GM12878 (cell line): ENCODE data around the gene NTM. TPM values are rescaled to one million over a fixed set of nuclear protein-coding genes. Genes with fewer than 3 reads are reported as not detected.

Experiments used
- ATAC-seq: fragments of 200-7000 bp; cut with Tn5 transposase; 3 replicates; pipeline ENCODE4 v1.9.1; 2020; ENCODE audit warnings: mild to moderate bottlenecking, moderate library complexity
- BruUV-seq: library from RNA; stranded (reverse); fragments of 400-500 nt; replicated peaks from 2 replicates; lab custom pipeline; 2021; lab: Mats Ljungman, UMichigan
- CTCF ChIA-PET: fragments of 300-600 bp; sonication (Branson Sonifier 250); formaldehyde crosslinking; extraction: SDS; loops from one replicate; lab custom pipeline; 2021; ENCODE audit warnings: inconsistent platforms; lab: Yijun Ruan, JAX
- POLR2A ChIA-PET: fragments of 350-600 bp; formaldehyde crosslinking; extraction: SDS; loops from one replicate; lab custom pipeline; 2021; ENCODE audit warnings: inconsistent platforms; lab: Charles Lee
- RAD21 ChIA-PET: fragments of 300-600 bp; sonication (Branson Sonifier 250); formaldehyde crosslinking; loops from one replicate; lab custom pipeline; 2023; ENCODE audit warnings: antibody characterized with exemption; ENCODE audit not compliant: unreplicated experiment; lab: Charles Lee
- SMC1A ChIA-PET: fragments of 300-600 bp; sonication (Branson Sonifier 250); formaldehyde crosslinking; loops from one replicate; lab custom pipeline; 2023; ENCODE audit not compliant: unreplicated experiment, uncharacterized antibody; lab: Charles Lee
- DNase-seq: peaks from one replicate; pipeline ENCODE4 v3.0.0-alpha.2; 2011; ENCODE audit warnings: low read depth, low spot score
- FAIRE-seq: peaks from 3 replicates; lab custom pipeline; 2011; peaks lifted over from hg19 to GRCh38; lab: Jason Lieb, UNC
- H2AFZ ChIP-seq: 2 replicates; pipeline ENCODE4 v1.6.0; 2011; ENCODE audit warnings: low read depth, low read length, control low read depth; ENCODE audit not compliant: control insufficient read depth
- H3K27ac ChIP-seq: 2 replicates; pipeline ENCODE4 v1.5.1; 2011; ENCODE audit warnings: control low read depth; ENCODE audit not compliant: control insufficient read depth, insufficient read depth
- H3K27me3 ChIP-seq, 2 experiments: replicated peaks in 1 of 2; 2 replicates each; pipeline versions ENCODE4 v1.6.0 to v1.6.1; 2011; ENCODE audit warnings: low read length in 1 of 2; ENCODE audit not compliant: control insufficient read depth in 2 of 2, insufficient read depth in 2 of 2
- H3K36me3 ChIP-seq, 2 experiments: 2 replicates each; pipeline ENCODE4 v1.5.1; 2011; ENCODE audit warnings: low read length in 1 of 2; ENCODE audit not compliant: control insufficient read depth in 2 of 2, insufficient read depth in 2 of 2
- H3K4me1 ChIP-seq: 2 replicates; pipeline ENCODE4 v1.6.1; 2011; ENCODE audit warnings: mild to moderate bottlenecking, low read length, moderate library complexity, mixed read lengths; ENCODE audit not compliant: control insufficient read depth, insufficient read depth
- H3K4me2 ChIP-seq: 2 replicates; pipeline ENCODE4 v1.6.0; 2011; ENCODE audit warnings: control low read depth; ENCODE audit not compliant: control insufficient read depth, insufficient read depth
- H3K4me3 ChIP-seq: fragments of 200-600 bp; sonication (generic); 2 replicates; pipeline ENCODE4 v1.5.1; 2016
- H3K79me2 ChIP-seq: 2 replicates; pipeline ENCODE4 v1.6.0; 2011; ENCODE audit warnings: low read length; ENCODE audit not compliant: control insufficient read depth, insufficient read depth
- H3K9ac ChIP-seq: 2 replicates; pipeline ENCODE4 v1.8.0; 2011; ENCODE audit warnings: low read length, control low read depth, mixed read lengths; ENCODE audit not compliant: control insufficient read depth, insufficient read depth
- H3K9me3 ChIP-seq: replicated peaks from 3 replicates; pipeline ENCODE4 v1.5.1; 2011; ENCODE audit warnings: mild to moderate bottlenecking, low read length; ENCODE audit not compliant: control insufficient read depth, insufficient read depth
- H4K20me1 ChIP-seq: 2 replicates; pipeline ENCODE4 v1.6.0; 2011; ENCODE audit not compliant: control insufficient read depth, insufficient read depth
- CHD4 ChIP-seq: fragments of 200-600 bp; sonication (generic); IDR thresholded peaks from 2 replicates; pipeline ENCODE4 v1.6.1; 2016; ENCODE audit warnings: mild to moderate bottlenecking
- HDGF ChIP-seq: fragments of 450-650 bp; IDR thresholded peaks from 2 replicates; pipeline ENCODE4 v1.6.1; 2016; ENCODE audit warnings: antibody characterized with exemption
- IKZF2 ChIP-seq, 2 experiments: fragments of 450-650 bp; IDR thresholded peaks; 2 replicates each; pipeline ENCODE4 v1.6.1; 2017; ENCODE audit warnings: mild to moderate bottlenecking in 2 of 2, moderate library complexity in 2 of 2
- KDM1A ChIP-seq: fragments of 200-600 bp; sonication (generic); IDR thresholded peaks from 2 replicates; pipeline ENCODE4 v1.6.1; 2016; ENCODE audit warnings: borderline replicate concordance
- NFXL1 ChIP-seq: fragments of 450-650 bp; IDR thresholded peaks from 2 replicates; pipeline ENCODE4 v1.6.1; 2017; ENCODE audit warnings: antibody characterized with exemption, mild to moderate bottlenecking, borderline replicate concordance
- NFYA ChIP-seq: IDR thresholded peaks from 2 replicates; pipeline ENCODE4 v1.6.1; 2011; ENCODE audit warnings: low read depth, mild to moderate bottlenecking, low read length, improper control_type of control experiment, borderline replicate concordance
- RAD21 ChIP-seq: IDR thresholded peaks from 2 replicates; pipeline ENCODE4 v1.6.1; 2011; ENCODE audit warnings: mild to moderate bottlenecking, low read depth, low read length, moderate library complexity; ENCODE audit not compliant: insufficient read depth
- SUPT20H ChIP-seq: IDR thresholded peaks from 2 replicates; pipeline ENCODE4 v1.6.1; 2011; ENCODE audit warnings: low read depth, mild to moderate bottlenecking, low read length, moderate library complexity, borderline replicate concordance; ENCODE audit not compliant: control insufficient read depth
- SUZ12 ChIP-seq: fragments of 200-600 bp; sonication (generic); IDR thresholded peaks from one replicate; pipeline ENCODE4 v1.6.1; 2018; ENCODE audit warnings: antibody characterized with exemption, mild to moderate bottlenecking; ENCODE audit not compliant: unreplicated experiment
- WGBS: methylation state at CpG from one replicate; pipeline ENCODE4 v1.1.6; 2016; ENCODE audit warnings: low lambda C conversion rate; ENCODE audit not compliant: insufficient replicate concordance, insufficient coverage; ENCODE audit errors: missing lambda C conversion rate; 5-methylcytosine and 5-hydroxymethylcytosine counted together
- in situ Hi-C: fragments of 300-500 bp; cut with MboI; formaldehyde crosslinking; loops from 9 replicates; pipeline ENCODE4 v1.14.3; 2018; ENCODE audit warnings: mixed read lengths
- intact Hi-C: fragments of 100-400 bp; cut with micrococcal nuclease; formaldehyde crosslinking; loops from one replicate; pipeline ENCODE4 v1.14.2; 2022; ENCODE audit not compliant: unreplicated experiment
- polyA plus RNA-seq, 11 experiments: library from polyadenylated mRNA; depleted of rRNA in 4 of 11; unstranded in 6 of 11; stranded (reverse) in 5 of 11; fragments of >200 nt; fragmentation: Nextera tagmentation in 4 of 11; fragmentation: Illumina TruSeq in 1 of 11; extraction: Ambion mirVana in 4 of 11; extraction: Trizol in 1 of 11; gene quantifications; 1 replicate in 1 of 11; 2 replicates in 10 of 11; pipeline versions ENCODE4 v1.2.1 to v1.2.3, GENCODE V29; 2011 to 2016; ENCODE audit warnings: inconsistent platforms in 2 of 11, missing spikeins in 2 of 11, low read depth in 1 of 11
- total RNA-seq, 4 experiments: library from RNA; depleted of rRNA in 3 of 4; stranded (reverse); fragments of >200 nt in 3 of 4; fragmentation: Illumina TruSeq in 1 of 4; extraction: Trizol in 1 of 4; gene quantifications; 2 replicates each; pipeline versions ENCODE4 v1.2.1 to v1.2.3, GENCODE V29; 2013 to 2021

NTM gene
- total and polyA plus RNA-seq, 10 of the 15 experiments (the other 5 are each of a cell fraction or from before 2014, with no cell fraction given): not detected

DNA sequence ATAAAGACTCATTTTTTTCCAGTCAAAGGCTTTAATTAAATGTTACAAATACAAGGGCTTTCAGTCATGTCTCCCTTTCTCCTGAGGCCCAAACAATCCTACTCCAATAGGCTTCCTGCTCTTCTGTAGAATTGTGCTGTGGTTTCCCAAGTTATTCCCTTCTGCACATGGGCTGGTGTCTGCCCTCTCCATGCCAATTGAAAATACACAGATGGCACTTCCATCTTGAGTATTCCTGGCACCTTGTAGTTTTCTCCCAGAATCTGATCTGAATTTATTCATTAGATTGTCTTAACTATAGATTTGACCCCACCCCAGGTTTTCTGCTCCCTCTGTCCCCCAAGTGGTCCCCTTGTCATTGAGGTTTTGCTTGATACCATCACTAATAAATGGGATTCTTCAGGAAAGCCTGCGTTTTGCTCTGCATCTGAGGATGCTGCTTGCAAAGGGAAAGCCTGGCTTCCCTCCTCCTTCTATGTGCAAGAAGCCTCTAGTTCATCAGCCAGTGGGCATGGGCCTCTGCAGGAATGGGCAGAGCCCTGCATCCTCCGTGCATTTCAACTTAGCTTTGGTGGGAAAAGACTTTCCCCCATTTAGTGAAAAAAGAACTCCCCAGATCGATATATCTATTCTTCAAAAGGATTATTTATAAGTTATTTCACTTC is 926.7 kb downstream of the NTM start:
- no peak overlapping the region for H3K4me2 ChIP-seq
- no peaks in the 10 kb centered on the region; the same call in 1 of the 3 replicates for H3K9me3 ChIP-seq
- H3K4me3 ChIP-seq: no peak overlapping the region
- no peaks in the 10 kb centered on the region for H4K20me1 ChIP-seq
- CTCF ChIA-PET: no interaction called here
- H3K27me3 ChIP-seq: no peaks in the 10 kb centered on the region
- in situ Hi-C loops: no loop called here
- intact Hi-C loops: no loop called here
- no peaks in the 10 kb centered on the region for H3K36me3 ChIP-seq
- WGBS: 12% methylated on average over 3 of the region's 3 CpGs
- no peak overlapping the region for H3K9ac ChIP-seq
- H2AFZ ChIP-seq: no peak overlapping the region
- SMC1A ChIA-PET: no interaction called here
- H3K79me2 ChIP-seq: no peaks in the 10 kb centered on the region
- no peaks in the 10 kb centered on the region for H3K4me1 ChIP-seq
- ATAC-seq (no peak), DNase-seq (no peak), FAIRE-seq (no peak)
- BruUV-seq: no TSS peak
- TF ChIP-seq SUZ12: no peak
- no peak for TF ChIP-seq NFYA
- no peak for TF ChIP-seq RAD21
- no peak for TF ChIP-seq NFXL1
- TF ChIP-seq HDGF: no peak
- TF ChIP-seq SUPT20H: no peak
- TF ChIP-seq CHD4: no peak
- TF ChIP-seq IKZF2 (IDR thresholded peaks at IDR 0.05): no peak
- TF ChIP-seq KDM1A: no peak
- RAD21 ChIA-PET: no interaction called here
- H3K27ac ChIP-seq: no peak overlapping the region
- POLR2A ChIA-PET: no interaction called here
